ENCODE measurements around the gene PTGR1.

- TF ChIP-seq CTCF (IDR thresholded peaks at IDR 0.05), result no peak
- TF ChIP-seq POLR2A (IDR thresholded peaks at IDR 0.05), result no peak
These were observed 26.4 kb downstream of the PTGR1 start for GRCh38 chr9:111572950-111573604.

All from lower leg skin (tissue), 3 donors.